Breast epithelium (tissue), 3 donors: ENCODE data around the gene FHIT.

Experiments used
- CTCF ChIP-seq, 3 donors: fragments of 450-650 bp; IDR thresholded peaks; one replicate each; pipeline ENCODE4 v1.5.1; 2016 to 2017; ENCODE audit warnings: antibody characterized with exemption in 3 of 3, mild to moderate bottlenecking in 3 of 3, moderate library complexity in 3 of 3
- POLR2A ChIP-seq: fragments of 450-650 bp; IDR thresholded peaks from one replicate; pipeline ENCODE4 v1.6.1; 2016; ENCODE audit warnings: antibody characterized with exemption, mild to moderate bottlenecking, moderate library complexity

- TF ChIP-seq CTCF (IDR thresholded peaks at IDR 0.05): no peak
- no peak for TF ChIP-seq POLR2A
Measured at GRCh38 chr3:60972599-60972998, 278.7 kb downstream of the FHIT start.
